Measurements from ENCODE around the gene IMMP2L. TPM values are rescaled to one million over a fixed set of nuclear protein-coding genes. Genes with fewer than 3 reads are reported as not detected.

The IMMP2L gene
- total RNA-seq, 2 donors from 2014 or later, result 10.9 to 12.7 TPM

- H3K27ac Mint-ChIP-seq, result no peak overlapping the region
- no peak overlapping the region for H3K4me3 Mint-ChIP-seq
- no peaks in the 10 kb centered on the region for H3K27me3 Mint-ChIP-seq
- peaks cover 0 to 5% of the 10 kb centered on the region in 2 donors for H3K4me1 Mint-ChIP-seq (ENCODE audit: low read depth in 2 of 2)
- DNase-seq (ENCODE audit: low spot score) (no peak), ATAC-seq (no peak)
- peaks cover 5% of the 10 kb centered on the region for H3K36me3 Mint-ChIP-seq
- H3K9me3 Mint-ChIP-seq, result peaks cover 12% of the 10 kb centered on the region
These were observed 648.0 kb downstream of the IMMP2L start for GRCh38 chr7:110914263-110914662.

DNA sequence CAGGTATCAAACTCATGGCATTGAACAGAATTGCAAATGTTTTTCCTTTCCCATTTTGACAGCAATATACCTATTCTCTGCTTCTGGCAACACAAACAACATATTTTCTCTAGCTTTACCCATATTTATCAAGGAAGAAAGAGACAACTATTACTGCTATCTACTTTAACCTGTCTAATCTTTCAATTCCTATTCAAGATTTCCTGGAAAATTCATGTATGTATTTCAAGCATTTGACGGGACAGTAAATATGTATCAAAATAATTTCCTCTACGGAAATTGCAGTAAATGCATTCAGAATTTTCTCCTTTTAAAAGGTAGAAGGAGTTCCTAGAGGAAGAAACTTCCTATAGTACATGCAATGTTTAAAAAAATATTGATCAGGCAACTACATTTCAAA is 650.7 kb downstream of the IMMP2L start:
- Mint-ChIP-seq H3K27ac (no peak overlapping the region), H3K4me3 (no peak overlapping the region), H3K27me3 (no peaks in the 10 kb centered on the region), H3K36me3 (peaks cover 5% of the 10 kb centered on the region), H3K4me1 (ENCODE audit: low read depth in 2 of 2) (no peaks in the 10 kb centered on the region), H3K9me3 (peaks cover 15% of the 10 kb centered on the region)
- ATAC-seq, result no peak
- no peak for DNase-seq (ENCODE audit: low spot score)

- DNase-seq (ENCODE audit: low spot score), result no peak
- Mint-ChIP-seq H3K4me3 (no peak overlapping the region), H3K27me3 (no peaks in the 10 kb centered on the region), H3K4me1 (ENCODE audit: low read depth in 2 of 2) (no peaks in the 10 kb centered on the region), H3K27ac (no peak overlapping the region), H3K36me3 (peaks cover 3% of the 10 kb centered on the region), H3K9me3 (peaks cover 17% of the 10 kb centered on the region)
- ATAC-seq, result no peak
These were observed 653.2 kb downstream of the IMMP2L start for GRCh38 chr7:110909117-110909516.

- H3K4me1 Mint-ChIP-seq (ENCODE audit: low read depth in 2 of 2), result no peaks in the 10 kb centered on the region
- H3K4me3 Mint-ChIP-seq, result peak overlapping the region; percentile 11
- H3K36me3 Mint-ChIP-seq, result peaks cover 5% of the 10 kb centered on the region
- H3K27ac Mint-ChIP-seq, result no peak overlapping the region
- no peaks in the 10 kb centered on the region for H3K27me3 Mint-ChIP-seq
- ATAC-seq (peak in 1 of 2 donors; percentile 62), DNase-seq (ENCODE audit: low spot score) (no peak)
- peaks cover 19% of the 10 kb centered on the region for H3K9me3 Mint-ChIP-seq
These were observed 656.3 kb downstream of the IMMP2L start for GRCh38 chr7:110905773-110906566.

DNA sequence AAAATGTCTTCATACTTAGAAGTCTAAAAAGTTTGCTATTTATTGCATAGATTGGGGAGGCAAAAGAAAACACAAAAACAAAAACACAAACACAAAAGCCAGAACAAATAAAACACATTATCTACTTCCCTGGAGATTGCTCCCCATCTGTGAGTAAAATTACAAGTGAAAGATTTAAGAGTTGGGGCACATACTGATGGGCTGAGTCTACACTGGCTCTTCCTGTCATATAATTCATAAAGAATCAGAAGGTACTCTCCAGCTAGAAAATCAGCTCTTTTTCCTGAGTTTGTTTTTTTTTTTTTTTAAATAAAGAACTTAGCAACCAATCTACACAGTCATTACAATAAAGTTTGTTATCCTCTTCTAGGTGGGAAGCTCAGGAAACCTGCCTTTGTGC is 663.8 kb downstream of the IMMP2L start:
- DNase-seq (ENCODE audit: low spot score), result no peak
- Mint-ChIP-seq H3K36me3 (peaks cover 19% of the 10 kb centered on the region), H3K4me3 (no peak overlapping the region), H3K27me3 (no peaks in the 10 kb centered on the region), H3K27ac (no peak overlapping the region), H3K9me3 (peaks cover 14% of the 10 kb centered on the region), H3K4me1 (ENCODE audit: low read depth in 2 of 2) (no peaks in the 10 kb centered on the region)
- no peak for ATAC-seq

GRCh38 chr7:110897538-110897937 is 664.8 kb downstream of the IMMP2L start:
- no peak for ATAC-seq
- H3K27me3 Mint-ChIP-seq, result no peaks in the 10 kb centered on the region
- no peak overlapping the region for H3K4me3 Mint-ChIP-seq
- H3K36me3 Mint-ChIP-seq, result peaks cover 14% of the 10 kb centered on the region
- H3K9me3 Mint-ChIP-seq, result peaks cover 14% of the 10 kb centered on the region
- no peaks in the 10 kb centered on the region for H3K4me1 Mint-ChIP-seq (ENCODE audit: low read depth in 2 of 2)
- H3K27ac Mint-ChIP-seq, result no peak overlapping the region
- DNase-seq (ENCODE audit: low spot score), result no peak

DNA sequence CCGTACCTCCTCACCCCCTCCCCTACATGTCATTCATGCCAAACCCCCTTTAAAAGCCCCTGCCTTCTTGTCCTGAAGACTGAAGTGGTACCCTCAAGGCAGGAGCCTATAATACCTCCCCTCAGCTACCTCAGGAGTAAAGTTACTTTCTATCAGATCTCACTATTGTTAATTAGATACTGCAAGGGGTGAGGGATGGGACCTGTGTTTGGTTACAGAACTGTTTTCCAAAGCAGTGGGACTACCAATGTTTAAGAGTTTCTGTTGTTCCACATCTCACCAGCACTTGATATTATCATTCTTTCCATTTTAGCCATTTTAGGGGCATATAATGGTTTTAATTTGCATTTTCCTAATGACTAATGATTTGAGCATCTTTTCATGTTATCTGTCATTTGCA is 668.2 kb downstream of the IMMP2L start:
- Mint-ChIP-seq H3K27me3 (no peaks in the 10 kb centered on the region), H3K9me3 (peaks cover 10% of the 10 kb centered on the region), H3K4me1 (ENCODE audit: low read depth in 2 of 2) (no peaks in the 10 kb centered on the region), H3K36me3 (peaks cover 8% of the 10 kb centered on the region), H3K4me3 (no peak overlapping the region), H3K27ac (no peak overlapping the region)
- no peak for ATAC-seq
- DNase-seq (ENCODE audit: low spot score), result no peak

- Mint-ChIP-seq H3K4me1 (ENCODE audit: low read depth in 2 of 2) (no peaks in the 10 kb centered on the region), H3K4me3 (no peak overlapping the region), H3K9me3 (peaks cover 5% of the 10 kb centered on the region), H3K27me3 (no peaks in the 10 kb centered on the region), H3K27ac (no peak overlapping the region), H3K36me3 (no peaks in the 10 kb centered on the region)
- no peak for ATAC-seq
- DNase-seq (ENCODE audit: low spot score), result no peak
These were observed 671.1 kb downstream of the IMMP2L start for GRCh38 chr7:110891197-110891596.

DNA sequence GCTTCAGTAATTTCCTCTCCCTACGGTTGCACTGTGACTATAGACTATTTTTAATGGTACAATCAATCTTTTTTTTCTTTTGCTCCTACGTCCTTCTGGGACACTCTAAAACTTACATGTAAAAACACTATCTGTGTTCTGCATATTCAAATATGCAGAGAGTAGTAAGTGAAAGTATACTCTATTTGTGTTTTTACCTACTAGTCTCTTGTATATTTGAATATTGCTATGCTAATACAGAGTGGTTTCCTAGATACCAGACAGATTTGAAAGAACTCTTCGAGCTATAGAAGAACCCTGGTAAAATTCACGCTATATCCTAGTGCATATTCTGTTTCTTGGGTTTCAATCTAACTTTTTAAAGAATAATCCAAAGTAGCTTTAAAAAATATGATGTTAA is 672.2 kb downstream of the IMMP2L start:
- ATAC-seq (no peak), DNase-seq (ENCODE audit: low spot score) (no peak)
- Mint-ChIP-seq H3K27me3 (no peaks in the 10 kb centered on the region), H3K36me3 (no peaks in the 10 kb centered on the region), H3K4me3 (no peak overlapping the region), H3K4me1 (ENCODE audit: low read depth in 2 of 2) (no peaks in the 10 kb centered on the region), H3K9me3 (peaks cover 5% of the 10 kb centered on the region), H3K27ac (no peak overlapping the region)

- Mint-ChIP-seq H3K27ac (no peak overlapping the region), H3K27me3 (no peaks in the 10 kb centered on the region), H3K9me3 (peaks cover 2% of the 10 kb centered on the region), H3K4me3 (no peak overlapping the region), H3K36me3 (no peaks in the 10 kb centered on the region), H3K4me1 (ENCODE audit: low read depth in 2 of 2) (no peaks in the 10 kb centered on the region)
- ATAC-seq (no peak), DNase-seq (ENCODE audit: low spot score) (no peak)
These were observed 673.0 kb downstream of the IMMP2L start for GRCh38 chr7:110889335-110889734.

- Mint-ChIP-seq H3K27ac (no peak overlapping the region), H3K9me3 (no peaks in the 10 kb centered on the region), H3K4me3 (no peak overlapping the region), H3K36me3 (no peaks in the 10 kb centered on the region), H3K4me1 (ENCODE audit: low read depth in 2 of 2) (no peaks in the 10 kb centered on the region), H3K27me3 (no peaks in the 10 kb centered on the region)
- DNase-seq (ENCODE audit: low spot score) (no peak), ATAC-seq (no peak)
These were observed 673.7 kb downstream of the IMMP2L start for GRCh38 chr7:110888641-110889040.

DNA sequence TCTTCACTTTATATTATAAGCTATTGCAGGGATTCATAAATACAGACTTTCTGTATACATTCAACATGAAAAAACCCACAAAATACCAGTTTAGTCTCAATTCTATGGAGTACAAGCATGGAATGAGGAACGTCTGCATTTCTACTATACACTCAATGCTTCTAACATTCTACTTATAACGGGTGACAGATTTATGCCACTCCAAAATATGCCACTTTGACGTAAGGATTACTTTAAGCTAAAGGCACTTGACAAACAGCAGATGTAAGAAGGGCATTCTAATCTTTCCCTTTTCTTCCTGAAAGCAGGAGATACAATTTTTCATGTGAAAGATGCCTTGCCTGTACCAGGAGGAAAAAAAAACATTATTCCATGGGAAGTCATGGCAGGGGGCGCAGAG is 676.8 kb downstream of the IMMP2L start:
- no peak overlapping the region for H3K4me3 Mint-ChIP-seq
- no peak for ATAC-seq
- no peaks in the 10 kb centered on the region for H3K9me3 Mint-ChIP-seq
- H3K36me3 Mint-ChIP-seq, result no peaks in the 10 kb centered on the region
- no peak for DNase-seq (ENCODE audit: low spot score)
- H3K27me3 Mint-ChIP-seq, result no peaks in the 10 kb centered on the region
- no peaks in the 10 kb centered on the region for H3K4me1 Mint-ChIP-seq (ENCODE audit: low read depth in 2 of 2)
- no peak overlapping the region for H3K27ac Mint-ChIP-seq

- Mint-ChIP-seq H3K27me3 (no peaks in the 10 kb centered on the region), H3K27ac (no peak overlapping the region)
These were observed 680.6 kb downstream of the IMMP2L start for GRCh38 chr7:110881721-110882120.

GRCh38 chr7:110880971-110881370 is 681.3 kb downstream of the IMMP2L start:
- Mint-ChIP-seq H3K27me3 (no peaks in the 10 kb centered on the region), H3K36me3 (no peaks in the 10 kb centered on the region), H3K4me3 (no peak overlapping the region), H3K9me3 (peaks cover 3% of the 10 kb centered on the region), H3K27ac (no peak overlapping the region), H3K4me1 (ENCODE audit: low read depth in 2 of 2) (no peaks in the 10 kb centered on the region)
- DNase-seq (ENCODE audit: low spot score) (no peak), ATAC-seq (no peak)

More at GRCh38 chr7:110881721-110882120, 680.6 kb downstream of the IMMP2L start:
- no peak for ATAC-seq
- Mint-ChIP-seq H3K36me3 (no peaks in the 10 kb centered on the region), H3K4me3 (no peak overlapping the region), H3K4me1 (ENCODE audit: low read depth in 2 of 2) (no peaks in the 10 kb centered on the region), H3K9me3 (peaks cover under 1% of the 10 kb centered on the region)
- no peak for DNase-seq (ENCODE audit: low spot score)

DNA sequence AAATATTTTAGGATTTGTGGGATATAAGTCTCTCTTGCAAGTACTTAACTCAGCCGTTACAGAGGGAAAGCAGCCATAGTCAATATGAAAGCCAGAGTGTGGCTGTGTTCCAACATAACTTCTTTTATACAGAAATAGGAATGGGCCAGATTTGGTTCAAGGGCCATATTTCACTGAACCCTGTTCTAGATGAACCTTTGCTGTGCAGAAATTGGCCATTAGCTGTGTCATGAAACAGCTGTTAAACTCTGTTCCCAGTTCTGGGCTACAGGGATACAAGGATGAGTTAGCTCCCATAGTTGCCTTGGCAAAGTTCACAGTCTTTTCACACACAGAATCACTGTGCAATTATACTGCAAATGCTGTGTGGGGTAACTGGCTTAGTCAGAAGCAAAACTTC is 685.3 kb downstream of the IMMP2L start:
- no peaks in the 10 kb centered on the region for H3K4me1 Mint-ChIP-seq (ENCODE audit: low read depth in 2 of 2)
- peaks cover 3% of the 10 kb centered on the region for H3K9me3 Mint-ChIP-seq
- ATAC-seq, result no peak
- no peak for DNase-seq (ENCODE audit: low spot score)
- H3K36me3 Mint-ChIP-seq, result no peaks in the 10 kb centered on the region
- no peaks in the 10 kb centered on the region for H3K27me3 Mint-ChIP-seq
- H3K4me3 Mint-ChIP-seq, result no peak overlapping the region
- no peak overlapping the region for H3K27ac Mint-ChIP-seq
